H1 (cell line): ENCODE data around the gene GALNT17. TPM values are rescaled to one million over a fixed set of nuclear protein-coding genes. Genes with fewer than 3 reads are reported as not detected.

ENCODE experiments used
- CTCF ChIA-PET: fragments of 300-600 bp; sonication (Branson Sonifier 250); formaldehyde crosslinking; loops from one replicate; lab custom pipeline; 2021; ENCODE audit not compliant: partially characterized antibody; lab: Charles Lee
- POLR2A ChIA-PET: fragments of 300-600 bp; sonication (Branson Sonifier 250); formaldehyde crosslinking; loops from one replicate; lab custom pipeline; 2021; ENCODE audit warnings: inconsistent platforms; ENCODE audit not compliant: partially characterized antibody; lab: Charles Lee
- DNase-seq, 2 experiments: peaks; one replicate each; pipeline versions ENCODE4 v3.0.0 to v3.0.0-alpha.2; 2010 to 2022; ENCODE audit warnings: low spot score in 2 of 2, low read depth in 1 of 2, mixed read lengths in 1 of 2
- FAIRE-seq: peaks from 2 replicates; lab custom pipeline; 2011; peaks lifted over from hg19 to GRCh38; lab: Jason Lieb, UNC
- H2AFZ ChIP-seq: 2 replicates; pipeline ENCODE4 v1.8.1; 2012; ENCODE audit warnings: low read length, inconsistent platforms
- H2AK5ac ChIP-seq: 2 replicates; pipeline ENCODE4 v1.6.1; 2013; ENCODE audit warnings: low read depth, low read length
- H2BK120ac ChIP-seq: replicated peaks from 2 replicates; pipeline ENCODE3; 2013; ENCODE audit warnings: low read depth, low read length, inconsistent platforms
- H2BK12ac ChIP-seq: 2 replicates; pipeline ENCODE4 v1.6.1; 2013; ENCODE audit warnings: low read depth, low read length
- H2BK15ac ChIP-seq: 2 replicates; pipeline ENCODE4 v1.6.1; 2013; ENCODE audit warnings: low read length
- H2BK20ac ChIP-seq: 2 replicates; pipeline ENCODE4 v1.6.1; 2013; ENCODE audit warnings: low read length
- H2BK5ac ChIP-seq: 2 replicates; pipeline ENCODE4 v1.6.1; 2013; ENCODE audit warnings: low read depth, low read length
- H3K14ac ChIP-seq: 2 replicates; pipeline ENCODE4 v1.6.1; 2013; ENCODE audit warnings: inconsistent platforms; ENCODE audit not compliant: insufficient read length
- H3K18ac ChIP-seq: 2 replicates; pipeline ENCODE4 v1.6.1; 2013; ENCODE audit warnings: low read length; ENCODE audit errors: extremely low read depth
- H3K23ac ChIP-seq: 2 replicates; pipeline ENCODE4 v1.6.1; 2013; ENCODE audit warnings: inconsistent platforms; ENCODE audit not compliant: insufficient read length
- H3K23me2 ChIP-seq: 2 replicates; pipeline ENCODE4 v1.6.1; 2013; ENCODE audit warnings: low read depth, low read length
- H3K27ac ChIP-seq: 2 replicates; pipeline ENCODE4 v1.6.1; 2011; ENCODE audit warnings: low read depth, low read length, inconsistent platforms
- H3K27me3 ChIP-seq, 4 experiments: replicated peaks in 1 of 4; 1 replicate in 1 of 4; 2 replicates in 3 of 4; pipeline versions ENCODE4 v1.6.1 to v1.8.1; 2011 to 2013; ENCODE audit warnings: low read length in 3 of 4, mild to moderate bottlenecking in 3 of 4, inconsistent platforms in 2 of 4, mixed read lengths in 2 of 4, moderate library complexity in 1 of 4; ENCODE audit not compliant: control insufficient read depth in 3 of 4, insufficient read depth in 3 of 4; ENCODE audit errors: extremely low read depth in 1 of 4
- H3K36me3 ChIP-seq, 4 experiments: 2 replicates each; pipeline versions ENCODE4 v1.6.1 to v1.8.1; 2011 to 2013; ENCODE audit warnings: mild to moderate bottlenecking in 4 of 4, low read length in 3 of 4, moderate library complexity in 2 of 4, control low read depth in 1 of 4, inconsistent platforms in 1 of 4; ENCODE audit not compliant: insufficient read depth in 4 of 4, control insufficient read depth in 2 of 4
- H3K4ac ChIP-seq: replicated peaks from 2 replicates; pipeline ENCODE3; 2013; ENCODE audit warnings: low read length, low read depth, mixed read lengths, inconsistent platforms; ENCODE audit not compliant: insufficient read length
- H3K4me1 ChIP-seq, 4 experiments: replicated peaks in 1 of 4; 1 replicate in 1 of 4; 2 replicates in 3 of 4; pipeline versions ENCODE4 v1.6.1 to v1.8.1; 2011 to 2013; ENCODE audit warnings: low read length in 3 of 4, inconsistent platforms in 2 of 4, mixed read lengths in 1 of 4; ENCODE audit not compliant: insufficient read depth in 4 of 4, control insufficient read depth in 3 of 4
- H3K4me2 ChIP-seq, 2 experiments: 2 replicates each; pipeline versions ENCODE4 v1.6.1 to v1.8.1; 2011 to 2013; ENCODE audit warnings: low read depth in 2 of 2, low read length in 2 of 2, control low read depth in 1 of 2, inconsistent platforms in 1 of 2, mild to moderate bottlenecking in 1 of 2; ENCODE audit not compliant: insufficient read depth in 1 of 2
- H3K4me3 ChIP-seq, 4 experiments: fragments of 200-600, 300-600 bp in 1 of 4; sonication (generic), shearing (Covaris generic), sonication (Bioruptor Twin) in 1 of 4; 2 replicates each; pipeline versions ENCODE4 v1.5.1 to v1.8.1; 2011 to 2016; ENCODE audit warnings: low read length in 4 of 4, low read depth in 3 of 4, control low read depth in 2 of 4, inconsistent platforms in 2 of 4, mild to moderate bottlenecking in 2 of 4, mixed read lengths in 1 of 4, moderate library complexity in 1 of 4; ENCODE audit not compliant: insufficient read depth in 2 of 4; ENCODE audit errors: extremely low read depth in 1 of 4
- H3K56ac ChIP-seq: replicated peaks from 2 replicates; pipeline ENCODE3; 2013; ENCODE audit warnings: low read depth, mild to moderate bottlenecking, mixed read lengths, low read length, inconsistent platforms; ENCODE audit not compliant: insufficient read length
- H3K79me1 ChIP-seq: 2 replicates; pipeline ENCODE4 v1.6.1; 2013; ENCODE audit warnings: low read depth, low read length, control low read depth
- H3K79me2 ChIP-seq, 2 experiments: 2 replicates each; pipeline versions ENCODE4 v1.6.1 to v1.8.1; 2012 to 2013; ENCODE audit warnings: low read length in 2 of 2, mild to moderate bottlenecking in 2 of 2, inconsistent platforms in 1 of 2; ENCODE audit not compliant: insufficient read depth in 2 of 2, control insufficient read depth in 1 of 2
- H3K9ac ChIP-seq, 4 experiments: replicated peaks in 1 of 4; 1 replicate in 1 of 4; 2 replicates in 3 of 4; pipeline versions ENCODE4 v1.6.1 to v1.8.1; 2011 to 2013; ENCODE audit warnings: low read depth in 3 of 4, low read length in 3 of 4, control low read depth in 2 of 4, mild to moderate bottlenecking in 2 of 4, moderate library complexity in 2 of 4, inconsistent platforms in 1 of 4; ENCODE audit errors: extremely low read depth in 1 of 4
- H3K9me3 ChIP-seq, 2 experiments: 2 replicates each; pipeline versions ENCODE4 v1.6.1 to v1.8.1; 2012 to 2013; ENCODE audit warnings: mild to moderate bottlenecking in 2 of 2, moderate library complexity in 2 of 2, control low read depth in 1 of 2, inconsistent platforms in 1 of 2, low read depth in 1 of 2, low read length in 1 of 2, mixed read lengths in 1 of 2; ENCODE audit not compliant: insufficient read depth in 2 of 2
- H4K20me1 ChIP-seq, 2 experiments: replicated peaks in 1 of 2; 2 replicates each; pipeline versions ENCODE3 to v1.8.1; 2011 to 2013; ENCODE audit warnings: inconsistent platforms in 2 of 2, low read length in 2 of 2, mild to moderate bottlenecking in 1 of 2; ENCODE audit not compliant: insufficient read depth in 2 of 2, control insufficient read depth in 1 of 2
- H4K5ac ChIP-seq: 2 replicates; pipeline ENCODE4 v1.6.1; 2013; ENCODE audit warnings: low read length, low read depth, mixed read lengths, inconsistent platforms; ENCODE audit not compliant: insufficient read length
- H4K8ac ChIP-seq: 2 replicates; pipeline ENCODE4 v1.8.0; 2013; ENCODE audit warnings: mild to moderate bottlenecking, moderate library complexity, low read length, inconsistent platforms; ENCODE audit not compliant: insufficient read depth; ENCODE audit errors: extremely low read depth
- H4K91ac ChIP-seq: replicated peaks from 2 replicates; pipeline ENCODE3; 2013; ENCODE audit warnings: low read length, mixed read lengths, inconsistent platforms; ENCODE audit not compliant: insufficient read length
- BACH1 ChIP-seq: IDR thresholded peaks from 2 replicates; pipeline ENCODE4 v1.6.1; 2012; ENCODE audit warnings: low read length, improper control_type of control experiment
- CBX8 ChIP-seq: fragments of 300-800, 300-1000 bp; sonication (generic); IDR thresholded peaks from 2 replicates; pipeline ENCODE4 v1.7.1; 2016; ENCODE audit warnings: low read depth, low read length, borderline replicate concordance
- CHD2 ChIP-seq: IDR thresholded peaks from 2 replicates; pipeline ENCODE4 v1.6.1; 2012; ENCODE audit warnings: low read length, improper control_type of control experiment
- EP300 ChIP-seq, 2 experiments: IDR thresholded peaks; 1 replicate in 1 of 2; 2 replicates in 1 of 2; pipeline ENCODE4 v1.6.1; 2011 to 2012; ENCODE audit warnings: low read depth in 2 of 2, low read length in 2 of 2, mild to moderate bottlenecking in 2 of 2, borderline replicate concordance in 1 of 2, inconsistent platforms in 1 of 2, moderate library complexity in 1 of 2
- EZH2 ChIP-seq: fragments of 200-600 bp; sonication (generic); IDR thresholded peaks from 2 replicates; pipeline ENCODE4 v1.7.1; 2012; ENCODE audit warnings: low read depth, mild to moderate bottlenecking, moderate library complexity, low read length, inconsistent platforms; ENCODE audit not compliant: severe bottlenecking
- HDAC6 ChIP-seq: IDR thresholded peaks from one replicate; pipeline ENCODE4 v1.7.1; 2012; ENCODE audit warnings: low read depth, mild to moderate bottlenecking, inconsistent platforms, low read length, moderate library complexity
- JUND ChIP-seq: IDR thresholded peaks from 2 replicates; pipeline ENCODE4 v1.6.1; 2011; ENCODE audit warnings: mild to moderate bottlenecking, improper control_type of control experiment, low read length
- KDM1A ChIP-seq: fragments of 200-600, 300-600 bp; sonication (generic); IDR thresholded peaks from 2 replicates; pipeline ENCODE4 v1.7.1; 2016; ENCODE audit warnings: mild to moderate bottlenecking, low read length, borderline replicate concordance
- PHF8 ChIP-seq: fragments of 200-600 bp; sonication (generic); conservative IDR thresholded peaks from 2 replicates; pipeline ENCODE4 v1.7.1; 2012; ENCODE audit warnings: low read depth, mild to moderate bottlenecking, inconsistent platforms, low read length, moderate library complexity
- POLR2AphosphoS5 ChIP-seq: IDR thresholded peaks from 2 replicates; pipeline ENCODE4 v1.6.1; 2011; ENCODE audit warnings: low read depth, low read length
- POU5F1 ChIP-seq: IDR thresholded peaks from 2 replicates; pipeline ENCODE4 v1.6.1; 2011; ENCODE audit warnings: low read depth, mild to moderate bottlenecking, low read length, moderate library complexity
- RFX5 ChIP-seq: IDR thresholded peaks from 2 replicates; pipeline ENCODE4 v1.6.1; 2011; ENCODE audit warnings: low read depth, low read length, improper control_type of control experiment, borderline replicate concordance
- TAF7 ChIP-seq: optimal IDR thresholded peaks from 2 replicates; pipeline ENCODE3; 2011; ENCODE audit warnings: low read depth, mild to moderate bottlenecking, inconsistent platforms, low read length, moderate library complexity, borderline replicate concordance
- WGBS, 2 experiments: shearing (Covaris generic) in 1 of 2; methylation state at CpG; one replicate each; pipeline versions ENCODE4 v1.1.6 to v1.1.7; 2013 to 2015; ENCODE audit warnings: low lambda C conversion rate in 2 of 2, mixed read lengths in 2 of 2, inconsistent platforms in 1 of 2, low coverage in 1 of 2, missing lambda C conversion rate in 1 of 2; ENCODE audit not compliant: insufficient replicate concordance in 2 of 2, insufficient coverage in 1 of 2, insufficient read length in 1 of 2; ENCODE audit errors: extremely low coverage in 1 of 2, missing lambda C conversion rate in 1 of 2; 5-methylcytosine and 5-hydroxymethylcytosine counted together
- polyA plus RNA-seq, 7 experiments: library from polyadenylated mRNA; depleted of rRNA in 3 of 7; stranded (reverse) in 5 of 7; unstranded in 2 of 7; fragments of >200 nt in 5 of 7; fragments of 200-250 nt in 2 of 7; gene quantifications; 1 replicate in 5 of 7; 2 replicates in 1 of 7; 4 replicates in 1 of 7; pipeline versions ENCODE4 v1.2.1 to v1.2.3, GENCODE V29; 2011 to 2013; ENCODE audit warnings: missing spikeins in 2 of 7, mixed read lengths in 2 of 7
- total RNA-seq: library from RNA; stranded (reverse); fragmentation: NEBNext Ultra II Directional; extraction: Animal tissue kit (Norgen Biotek cat#: 25700); gene quantifications from 2 replicates; pipeline ENCODE4 v1.2.1, GENCODE V29; 2021

Gene GALNT17
- total and polyA plus RNA-seq, 2 of the 8 experiments (the other 6 are each of a cell fraction or from before 2014, with no cell fraction given), result 37.7 to 47.0 TPM

DNA sequence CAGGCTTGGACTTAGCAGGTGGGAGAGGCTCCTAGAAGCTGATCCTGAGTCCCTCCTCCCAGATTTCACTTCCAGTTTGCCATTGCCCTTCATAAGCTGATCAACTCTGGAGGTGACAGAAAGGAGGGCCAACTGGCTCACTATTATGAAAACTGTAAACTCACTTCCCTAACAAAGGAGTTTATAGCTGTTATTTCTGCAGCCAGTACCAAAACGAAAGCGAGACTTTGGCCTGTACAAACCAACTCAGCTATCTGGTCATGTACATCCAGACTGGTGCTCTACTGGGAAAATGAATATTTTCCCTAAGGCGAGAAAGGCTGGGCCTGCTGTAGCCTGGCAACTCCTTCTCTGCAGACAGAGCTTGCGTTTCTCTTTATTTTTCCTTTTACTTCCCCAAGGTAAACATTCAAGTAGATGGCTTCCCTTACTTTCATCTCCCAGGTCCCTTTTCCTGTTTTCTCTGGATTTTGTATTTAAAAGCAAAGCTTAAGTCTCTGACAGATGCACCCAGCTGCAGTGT, 54.7 kb downstream of the GALNT17 start:
- Histone ChIP-seq H3K4me2 (no peak overlapping the region), H2AFZ (no peak overlapping the region), H4K5ac (no peak overlapping the region), H2BK120ac (no peak overlapping the region), H3K18ac (no peak overlapping the region), H3K36me3 (peaks cover 0 to 7% (median 0%) of the 10 kb centered on the region in 4 experiments; a peak in 1 of 8 replicates), H3K79me2 (peaks cover 0 to 85% of the 10 kb centered on the region in 2 experiments; a peak in 2 of 4 replicates), H2BK20ac (no peak overlapping the region), H3K56ac (no peak overlapping the region), H4K91ac (no peak overlapping the region), H4K20me1 (peaks cover 0 to 2% of the 10 kb centered on the region in 2 experiments), H2BK12ac (no peak overlapping the region), H3K27me3 (no peaks in the 10 kb centered on the region), H3K9ac (0 out of 7 replicates have a peak overlapping the region, but pooled peaks of 1 of the 4 experiments have one; percentile 21), H2AK5ac (no peak overlapping the region), H3K79me1 (peaks cover 16% of the 10 kb centered on the region), H2BK15ac (no peak overlapping the region), H3K14ac (no peak overlapping the region), H3K23me2 (no peaks in the 10 kb centered on the region), H3K9me3 (peaks cover 6 to 18% of the 10 kb centered on the region in 2 experiments; a peak in 2 of 4 replicates), H3K4ac (no peak overlapping the region), H4K8ac (no peak overlapping the region), H3K4me1 (peaks cover 0 to 3% (median 0%) of the 10 kb centered on the region in 4 experiments; a peak in 2 of 7 replicates), H3K4me3 (no peak overlapping the region), H2BK5ac (no peak overlapping the region), H3K23ac (no peak overlapping the region), H3K27ac (no peak overlapping the region)
- WGBS, 2 experiments, result 96% methylated on average over 4 of the region's 4 CpGs; no CpG with 5 or more reads in 1 of the 2 experiments
- FAIRE-seq (no peak), DNase-seq (no peak)
- POLR2A ChIA-PET, result interaction anchor here (1.1 kb wide), 1 partner anchor 10 kb away, joined by 5 read pairs; no protein-coding TSS in a partner anchor
- CTCF ChIA-PET, result interaction anchor here (0.5 to 2.2 kb wide), 5 partner anchors 9 to 315 kb away, joined by 3 to 5 read pairs (median 3); no protein-coding TSS in a partner anchor
- TF ChIP-seq POLR2AphosphoS5 (no peak), EP300 (IDR thresholded peaks at IDR 0.05; ENCODE audit: borderline replicate concordance in 1 of 2, low read depth in 2 of 2, low read length in 2 of 2) (no peak), EZH2 (no peak), KDM1A (no peak), POU5F1 (no peak), BACH1 (no peak), JUND (no peak), CHD2 (no peak), PHF8 (no peak), CBX8 (no peak), TAF7 (no peak), RFX5 (no peak), HDAC6 (no peak)
